SK-N-SH treated with all-trans-retinoic acid at 6 μM for 48 hours (cell line): ENCODE measurements around the gene SMYD3.

Source experiments
- CSRNP3 ChIP-seq: fragments of 250-450 bp; sonication (Bioruptor Pico); IDR thresholded peaks from 2 replicates; pipeline ENCODE4 v1.5.1; 2021; ENCODE audit warnings: mild to moderate bottlenecking, moderate library complexity
- PATZ1 ChIP-seq: fragments of 250-450 bp; sonication (Bioruptor Pico); IDR thresholded peaks from 2 replicates; pipeline ENCODE4 v1.8.0; 2020; ENCODE audit warnings: mild to moderate bottlenecking, moderate library complexity, borderline replicate concordance
- POU6F1 ChIP-seq: fragments of 250-450 bp; sonication (Bioruptor Pico); IDR thresholded peaks from 2 replicates; pipeline ENCODE4 v1.8.0; 2021; ENCODE audit warnings: low read depth, mild to moderate bottlenecking, moderate library complexity, borderline replicate concordance
- PPARA ChIP-seq: fragments of 250-450 bp; sonication (Bioruptor Pico); IDR thresholded peaks from 2 replicates; pipeline ENCODE4 v1.5.0; 2020; ENCODE audit warnings: mild to moderate bottlenecking, borderline replicate concordance
- TCF4 ChIP-seq: fragments of 250-450 bp; sonication (Bioruptor Pico); IDR thresholded peaks from 2 replicates; pipeline ENCODE4 v1.8.0; 2021; ENCODE audit warnings: mild to moderate bottlenecking, moderate library complexity, borderline replicate concordance
- ZFP30 ChIP-seq: fragments of 450-650 bp; formaldehyde crosslinking; IDR thresholded peaks from 2 replicates; pipeline ENCODE4 v1.5.0; 2022; ENCODE audit warnings: mild to moderate bottlenecking, moderate library complexity
- ZNF565 ChIP-seq: fragments of 450-650 bp; formaldehyde crosslinking; conservative IDR thresholded peaks from 2 replicates; pipeline ENCODE4 v1.5.0; 2020; ENCODE audit warnings: low read depth, mild to moderate bottlenecking, moderate library complexity
- ZNF8 ChIP-seq: fragments of 450-650 bp; formaldehyde crosslinking; IDR thresholded peaks from 2 replicates; pipeline ENCODE4 v1.5.0; 2020; ENCODE audit warnings: mild to moderate bottlenecking, moderate library complexity

GRCh38 chr1:246232126-246232525, 275.0 kb downstream of the SMYD3 start:
- no peak for TF ChIP-seq POU6F1 (CRISPR knock-in tag)
- TF ChIP-seq TCF4 (CRISPR knock-in tag): no peak
- no peak for TF ChIP-seq ZNF565 (CRISPR knock-in tag)
- no peak for TF ChIP-seq ZFP30 (CRISPR knock-in tag)
- no peak for TF ChIP-seq PATZ1 (CRISPR knock-in tag)
- no peak for TF ChIP-seq CSRNP3 (CRISPR knock-in tag)
- TF ChIP-seq PPARA: no peak
- TF ChIP-seq ZNF8 (CRISPR knock-in tag): no peak
